Activated T-cell treated with anti-CD3 and anti-CD28 coated beads for 4 hours (primary cell): ENCODE results near the gene HAND1.

Source experiments
- DNase-seq: peaks from one replicate; pipeline ENCODE4 v3.0.0-alpha.2; 2020

The HAND1 gene

DNA sequence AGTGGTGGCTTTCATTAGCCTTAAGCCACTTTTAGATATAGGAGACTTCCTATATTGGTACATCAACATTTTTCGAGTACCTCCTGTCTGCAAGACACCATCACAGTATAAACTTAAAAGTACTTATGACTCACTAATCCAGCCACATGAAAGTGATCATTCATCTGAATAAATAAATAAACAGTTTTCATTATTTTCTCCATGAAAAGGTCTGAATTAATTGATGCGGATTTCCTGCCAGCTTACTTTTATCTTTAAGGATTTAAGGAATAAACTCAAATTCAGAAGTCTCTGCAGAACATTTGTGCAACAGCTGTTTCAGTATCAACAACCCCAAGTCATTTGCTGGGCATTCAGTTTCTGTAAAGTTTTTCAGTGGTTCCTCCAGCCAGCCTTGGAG, 28.2 kb downstream of the HAND1 start:
- no peak for DNase-seq

DNA sequence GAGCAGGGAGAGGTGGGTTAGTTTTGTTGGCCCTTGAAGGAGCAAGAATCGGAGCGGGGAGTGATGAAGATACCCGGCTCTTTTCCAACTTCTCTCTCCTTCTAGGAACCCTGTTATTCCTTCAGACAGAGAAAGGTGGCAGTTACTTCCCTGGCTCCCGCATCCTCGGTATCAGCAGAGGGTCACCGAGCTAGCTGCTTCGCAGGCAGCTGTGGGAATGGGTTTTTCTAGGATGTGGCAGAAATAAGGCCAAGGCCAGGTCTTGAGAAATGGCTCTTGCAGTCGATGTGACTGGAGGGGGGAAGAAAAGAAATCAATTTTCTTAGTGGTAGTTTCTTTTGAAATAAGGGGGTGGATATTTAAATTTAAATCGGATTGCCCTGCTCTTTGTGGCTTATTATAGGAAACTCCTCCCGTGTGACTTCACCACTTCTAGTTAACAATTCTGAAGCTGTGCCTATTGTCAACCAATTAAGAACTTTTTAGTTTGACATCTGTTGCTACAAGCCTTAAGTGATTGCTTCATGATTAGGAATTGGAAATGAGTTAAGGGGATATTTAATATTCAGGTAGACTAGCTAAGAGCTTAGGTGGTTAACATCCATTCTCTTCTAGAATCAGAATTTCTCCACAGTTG, 30.8 kb downstream of the HAND1 start:
- DNase-seq, result no peak

DNA sequence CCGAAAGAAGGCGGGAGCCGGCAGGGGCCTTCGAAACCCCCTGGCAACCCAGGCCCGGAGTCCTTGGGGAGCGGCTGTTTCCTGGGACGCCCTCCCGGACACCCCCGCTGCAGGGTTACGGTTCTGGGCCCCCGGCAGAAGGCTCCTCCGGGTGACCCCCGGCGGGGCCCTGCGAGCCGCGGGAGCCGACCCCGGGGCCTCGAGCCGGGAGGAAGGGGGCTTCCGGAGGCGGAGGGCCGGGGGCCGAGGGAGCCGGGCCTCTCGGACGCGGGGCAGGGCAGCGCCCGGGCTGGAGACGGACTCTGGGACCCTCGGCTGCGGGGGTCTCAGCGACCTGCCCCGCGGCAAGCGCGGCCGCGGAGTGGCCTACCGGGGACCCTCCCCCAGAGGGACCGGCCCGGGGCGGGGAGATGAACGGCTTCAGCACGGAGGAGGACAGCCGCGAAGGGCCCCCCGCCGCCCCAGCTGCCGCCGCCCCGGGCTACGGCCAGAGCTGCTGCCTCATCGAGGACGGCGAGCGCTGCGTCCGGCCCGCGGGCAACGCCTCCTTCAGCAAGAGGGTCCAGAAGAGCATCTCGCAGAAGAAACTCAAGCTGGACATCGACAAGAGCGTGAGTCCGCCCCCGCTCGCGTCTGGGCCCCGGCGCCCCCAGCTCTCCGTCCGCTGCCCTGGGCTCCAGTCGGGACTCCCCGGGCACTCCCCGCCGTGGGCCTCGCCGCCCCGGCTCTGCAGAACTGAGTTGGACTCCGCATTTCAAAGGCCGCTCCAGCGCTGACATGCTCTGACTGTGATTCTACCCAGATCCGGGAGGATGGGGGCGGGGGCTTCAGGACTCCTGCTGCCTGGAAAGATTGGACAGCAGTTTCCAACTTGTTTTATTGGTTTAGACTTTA, 31.6 kb downstream of the HAND1 start:
- peak; percentile 17 for DNase-seq

DNA sequence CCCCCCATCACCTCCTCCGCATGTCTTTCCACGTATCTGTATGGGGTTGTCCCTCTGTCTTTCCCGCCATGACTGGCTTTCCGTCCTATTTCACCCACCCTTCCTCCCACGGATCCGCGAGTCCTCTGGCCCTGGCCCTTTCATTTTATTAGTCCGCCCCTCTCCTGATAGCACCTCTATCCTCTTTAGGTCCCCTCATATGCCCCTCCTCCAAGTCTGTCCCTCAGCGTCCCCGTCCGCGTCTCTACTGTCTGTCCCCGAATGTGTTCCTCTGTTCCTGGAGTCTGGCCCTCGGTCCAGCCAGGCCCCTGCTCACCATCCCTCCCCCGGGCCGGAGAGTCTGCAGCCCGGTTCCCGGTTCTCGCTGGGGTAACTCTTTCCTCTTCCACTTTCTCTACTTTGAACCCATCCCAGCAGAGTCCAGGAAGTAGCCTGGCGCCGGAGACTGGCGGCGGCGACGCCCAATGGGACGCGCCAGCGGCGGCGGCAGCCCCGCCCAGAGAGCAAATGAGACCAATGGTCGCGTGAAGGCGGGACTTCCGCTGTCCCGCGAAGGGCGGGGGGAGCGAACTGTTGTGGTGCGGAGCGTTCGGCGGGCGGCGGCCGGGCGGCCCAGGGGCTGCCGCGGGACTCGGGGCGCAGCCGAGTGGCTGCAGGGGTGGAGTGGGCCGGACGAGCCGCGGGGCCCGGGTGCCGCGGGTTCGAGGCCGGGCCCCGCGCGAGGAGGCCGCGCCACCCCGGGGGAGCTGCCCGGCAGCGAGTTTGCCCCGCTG, 32.4 kb downstream of the HAND1 start, which contains the start of gene SAP30L:
TSS of gene SAP30L (plus strand) at position 576 of the 773 bp plus-strand sequence. CDS start 608 bp downstream, outside the sequence.
- peak; percentile 93 for DNase-seq

DNA sequence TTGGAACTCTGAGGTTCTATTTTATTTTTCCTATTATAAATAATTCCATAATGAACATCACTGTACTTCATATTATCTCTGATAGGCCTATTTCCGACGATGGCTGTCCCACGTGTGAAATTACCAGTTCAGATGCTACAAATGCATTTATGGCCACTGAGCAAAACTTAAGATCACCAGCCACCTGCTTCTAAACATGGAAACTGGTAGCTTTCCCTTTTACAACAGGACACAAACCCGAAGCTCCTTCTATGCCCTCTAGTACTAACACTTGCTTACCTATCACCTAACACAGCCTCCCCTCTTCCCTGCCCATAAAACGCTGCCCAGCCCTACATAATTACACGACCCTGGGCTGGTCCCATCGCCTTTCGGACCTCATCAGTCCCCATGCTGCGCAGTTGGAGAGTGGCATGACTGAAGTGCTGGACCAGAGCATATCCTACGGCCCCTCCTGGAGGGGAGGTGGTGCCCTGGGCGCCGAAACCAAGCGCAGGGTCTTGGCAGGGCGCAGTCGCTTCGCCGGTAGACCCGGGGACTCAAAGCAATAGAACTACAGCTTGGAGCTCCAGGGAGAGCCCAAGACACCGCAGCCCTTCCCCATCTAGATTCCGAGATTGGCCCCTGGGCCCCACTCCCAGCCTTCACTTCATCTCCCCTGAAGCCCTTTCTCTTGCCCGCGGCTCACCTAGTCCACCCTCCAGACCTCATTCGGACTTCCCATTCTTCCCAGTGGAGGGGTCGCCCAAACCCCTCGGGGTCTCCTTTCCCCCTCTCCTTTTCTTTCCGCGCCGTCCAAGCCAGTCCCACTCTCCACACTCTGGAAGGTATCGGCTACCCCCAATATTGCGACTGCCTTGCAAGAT, 33.2 kb downstream of the HAND1 start:
- peak; percentile 12 for DNase-seq

DNA sequence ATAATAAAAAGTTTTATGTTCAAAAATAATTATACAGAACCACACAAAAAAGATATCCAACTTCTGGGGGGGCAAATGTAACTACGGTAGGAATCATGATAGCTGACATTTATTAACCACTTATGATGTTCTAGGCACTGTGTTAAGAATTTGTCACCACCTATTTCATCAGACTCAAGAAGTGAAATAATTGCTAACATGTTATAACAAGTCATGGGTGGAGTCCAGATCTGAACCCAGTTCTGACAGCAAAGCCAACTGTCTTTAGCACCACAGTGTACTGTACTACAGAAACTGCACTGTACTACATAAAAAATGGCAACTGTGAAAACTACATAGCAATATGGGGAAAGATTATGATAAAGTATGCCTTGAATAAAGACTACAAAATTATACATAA, 35.2 kb downstream of the HAND1 start:
- no peak for DNase-seq

DNA sequence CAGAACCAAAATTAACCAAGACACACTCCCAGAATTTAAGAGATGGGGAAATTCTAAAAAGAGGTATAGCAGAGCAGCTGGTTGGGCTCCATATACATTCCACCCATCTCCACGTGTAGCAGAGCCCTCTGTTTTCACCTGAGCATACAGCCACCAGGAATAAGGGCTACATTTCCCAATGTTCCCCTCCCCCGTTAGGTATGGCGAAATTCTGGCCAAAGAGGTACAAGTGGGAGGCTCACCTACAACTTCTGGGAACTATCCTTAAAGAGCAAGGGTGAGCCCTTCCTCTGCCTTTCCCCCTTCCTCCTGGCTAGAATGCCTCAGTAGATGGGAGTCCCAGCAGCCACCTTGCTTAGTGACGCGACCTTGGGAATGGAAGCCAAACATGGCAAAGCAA, 37.5 kb downstream of the HAND1 start:
- no peak for DNase-seq

DNA sequence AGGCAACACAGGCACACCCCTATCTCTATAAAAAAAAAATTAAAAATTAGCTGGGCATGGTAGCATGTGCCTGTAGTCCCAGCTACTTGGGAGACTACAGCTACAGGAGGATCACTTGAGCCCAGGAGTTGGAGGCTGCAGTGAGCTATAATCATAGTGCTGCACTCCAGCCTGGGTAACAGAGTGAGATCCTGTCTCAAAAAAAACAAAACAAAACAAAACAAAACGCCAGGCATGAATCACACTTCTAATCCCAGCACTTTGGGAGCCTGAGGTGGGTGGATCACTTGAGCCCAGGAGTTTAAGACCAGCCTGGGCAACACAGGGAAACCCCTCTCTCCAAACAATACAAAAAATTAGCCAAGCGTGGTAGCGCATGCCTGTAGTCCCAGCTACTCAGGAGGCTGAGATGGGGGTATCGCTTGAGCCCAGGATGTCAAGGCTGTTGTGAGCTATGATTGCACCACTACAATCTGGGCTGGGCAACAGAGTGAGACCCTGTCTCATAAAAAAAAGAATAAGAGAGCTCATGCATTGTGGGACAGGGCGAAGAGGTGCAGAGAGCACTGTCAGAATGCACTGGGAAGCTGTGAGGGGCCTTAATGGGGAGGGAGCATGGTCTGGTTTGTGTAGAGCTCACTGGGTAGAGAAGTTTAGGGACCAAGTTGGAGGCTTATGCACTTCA, 40.6 kb downstream of the HAND1 start:
- DNase-seq, result no peak

DNA sequence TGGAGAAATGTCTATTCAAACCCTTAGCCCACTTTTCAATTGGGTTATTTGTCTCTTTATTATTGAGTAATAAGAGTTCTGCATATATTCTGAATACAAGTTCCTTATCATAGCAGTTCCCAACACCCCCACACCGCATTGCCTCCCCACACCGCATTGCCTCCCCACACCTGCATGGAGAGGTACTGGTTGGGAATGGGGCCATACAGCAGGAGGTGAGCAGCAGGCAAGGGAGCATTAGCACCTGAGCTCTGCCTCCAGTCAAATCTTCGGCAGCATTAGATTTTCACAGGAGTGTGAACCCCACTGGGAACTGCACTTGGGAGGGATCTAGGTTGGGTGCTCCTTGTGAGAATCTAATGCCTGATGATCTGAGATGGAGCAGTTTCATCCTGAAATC, 42.8 kb downstream of the HAND1 start:
- DNase-seq, result no peak

DNA sequence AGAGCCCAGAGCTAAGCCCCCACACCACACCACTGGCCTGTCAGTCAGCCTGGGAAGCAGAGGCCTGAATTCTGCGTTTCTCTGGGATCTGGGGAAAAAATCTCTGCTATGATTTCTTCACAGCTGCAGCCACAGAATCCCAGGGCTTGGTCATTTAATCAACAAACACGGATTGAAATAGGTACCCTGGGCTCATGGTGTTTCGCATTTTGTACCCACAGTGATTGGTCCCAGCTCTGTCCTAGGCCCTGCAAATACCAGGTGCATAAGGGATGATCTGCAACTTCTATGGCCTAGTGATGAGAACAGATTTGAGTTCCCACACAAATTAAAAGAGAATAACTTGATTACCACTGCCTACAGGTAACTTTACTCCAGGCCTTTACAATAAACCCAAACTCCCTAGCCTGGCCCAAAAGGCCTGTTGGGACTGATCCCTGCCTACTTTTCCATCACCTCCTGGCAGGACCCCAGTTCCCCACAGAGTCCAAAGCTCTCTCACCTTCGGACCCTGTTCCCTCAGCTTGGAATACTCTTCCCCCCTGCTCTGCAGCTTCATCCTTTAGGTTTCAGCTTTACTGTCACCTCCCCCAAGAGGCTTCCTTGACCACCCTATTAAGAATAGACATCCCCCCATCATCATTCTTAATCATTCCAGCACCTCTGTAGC, 46.9 kb downstream of the HAND1 start:
- DNase-seq, result no peak

DNA sequence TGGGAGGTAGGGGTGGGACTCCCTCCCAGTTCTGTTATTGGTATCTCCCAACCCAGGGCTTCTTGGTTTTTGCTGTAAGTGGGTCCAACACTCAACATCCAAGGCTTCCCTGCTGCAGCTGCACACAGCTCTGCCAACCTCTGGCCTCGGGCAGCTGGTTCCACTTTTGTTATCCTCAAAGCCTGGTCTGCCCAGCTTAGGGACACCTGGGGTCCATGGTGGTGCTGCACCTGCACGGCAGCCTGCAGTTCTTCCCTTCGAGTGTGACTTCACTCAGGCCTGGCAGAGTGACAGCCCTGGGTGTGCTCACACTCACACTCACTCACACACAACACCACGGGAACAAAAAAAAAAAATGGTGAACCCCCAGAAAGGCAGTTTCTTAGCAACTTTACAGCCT, 47.6 kb downstream of the HAND1 start:
- DNase-seq, result no peak

DNA sequence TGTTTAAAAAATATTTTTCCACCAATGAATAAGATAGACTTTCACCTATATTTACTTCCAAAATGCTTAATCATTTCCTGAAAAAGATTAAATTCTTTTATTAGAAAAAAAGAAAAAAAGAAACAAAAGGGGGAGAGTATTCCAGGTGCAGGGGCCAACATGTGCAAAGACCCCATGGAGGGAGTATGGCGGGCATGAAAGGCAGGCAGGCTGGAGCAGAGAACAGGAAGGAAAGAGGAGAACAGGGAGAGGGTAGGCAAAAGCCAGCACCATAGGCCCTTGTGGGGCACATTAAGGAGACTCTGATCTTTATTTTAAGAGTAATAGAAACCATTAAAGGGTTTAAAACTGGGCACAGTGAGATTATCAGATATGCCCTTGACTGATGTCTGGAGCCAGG, 48.7 kb downstream of the HAND1 start:
- no peak for DNase-seq

DNA sequence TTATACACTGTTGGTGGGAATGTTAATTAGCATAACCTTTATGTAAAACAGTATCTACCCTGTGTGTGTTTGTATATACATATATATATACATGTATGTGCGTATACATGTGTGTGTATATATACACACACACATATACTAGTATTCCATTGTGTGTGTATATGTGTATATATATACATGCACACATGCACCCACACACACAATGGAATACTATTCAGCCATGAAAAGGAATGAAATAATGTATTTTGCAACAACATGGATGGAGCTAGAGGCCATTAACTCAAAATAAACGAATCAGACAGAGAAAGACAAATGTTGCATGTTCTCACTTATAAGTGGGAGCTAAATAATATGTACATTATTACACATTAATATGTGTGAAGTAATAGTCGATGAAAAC, 49.8 kb downstream of the HAND1 start:
- DNase-seq, result no peak
